Measurements from ENCODE around the gene ZNF317.

The ZNF317 gene

DNA sequence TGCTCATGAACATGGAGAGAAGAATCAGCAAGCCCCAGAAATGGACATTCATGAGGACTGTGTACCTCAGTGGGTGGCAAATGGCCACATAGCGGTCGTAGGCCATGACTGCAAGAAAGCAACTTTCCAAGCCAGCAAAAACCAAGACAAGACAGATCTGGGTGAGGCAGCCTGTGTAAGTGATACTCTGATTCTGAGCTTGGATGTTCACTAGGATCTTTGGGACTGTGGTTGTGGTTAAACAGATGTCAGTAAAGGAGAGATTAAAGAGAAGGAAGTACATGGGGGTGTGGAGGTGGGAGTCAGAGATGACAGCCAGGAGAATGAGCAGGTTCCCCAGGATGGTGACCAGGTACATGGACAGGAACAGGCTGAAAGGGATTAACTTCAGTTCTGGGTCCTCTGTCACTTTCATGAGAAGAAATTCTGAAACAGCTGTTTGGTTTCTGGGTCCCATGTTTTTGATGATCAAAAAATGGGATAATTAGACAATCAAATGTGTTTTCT is 24.8 kb upstream of the ZNF317 start, which contains the start of gene OR7G1:
OR7G1 (minus strand) TSS at position 457 of the 507 bp plus-strand sequence; CDS start at position 457, 0 bp downstream.
- TF ChIP-seq EGR1 (IDR thresholded peaks at IDR 0.05), result no peak
- TF ChIP-seq, protein P1, sequence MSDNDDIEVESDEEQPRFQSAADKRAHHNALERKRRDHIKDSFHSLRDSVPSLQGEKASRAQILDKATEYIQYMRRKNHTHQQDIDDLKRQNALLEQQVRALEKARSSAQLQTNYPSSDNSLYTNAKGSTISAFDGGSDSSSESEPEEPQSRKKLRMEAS (IDR thresholded peaks at IDR 0.05), result no peak
- TF ChIP-seq CREB1 (IDR thresholded peaks at IDR 0.05; ENCODE audit: low read depth), result no peak
- TF ChIP-seq, protein P2, sequence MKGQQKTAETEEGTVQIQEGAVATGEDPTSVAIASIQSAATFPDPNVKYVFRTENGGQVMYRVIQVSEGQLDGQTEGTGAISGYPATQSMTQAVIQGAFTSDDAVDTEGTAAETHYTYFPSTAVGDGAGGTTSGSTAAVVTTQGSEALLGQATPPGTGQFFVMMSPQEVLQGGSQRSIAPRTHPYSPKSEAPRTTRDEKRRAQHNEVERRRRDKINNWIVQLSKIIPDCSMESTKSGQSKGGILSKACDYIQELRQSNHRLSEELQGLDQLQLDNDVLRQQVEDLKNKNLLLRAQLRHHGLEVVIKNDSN (IDR thresholded peaks at IDR 0.05), result no peak
- no peak for TF ChIP-seq CEBPB (IDR thresholded peaks at IDR 0.05)
- TF ChIP-seq EP300 (IDR thresholded peaks at IDR 0.05; ENCODE audit: borderline replicate concordance), result no peak
- TF ChIP-seq FOXM1 (IDR thresholded peaks at IDR 0.05; ENCODE audit: borderline replicate concordance, low read depth), result no peak
- no peak for TF ChIP-seq YY1 (IDR thresholded peaks at IDR 0.05; ENCODE audit: low read depth)
- no peak for TF ChIP-seq TCF12 (IDR thresholded peaks at IDR 0.05; ENCODE audit: low read depth)
- TF ChIP-seq, protein P3, sequence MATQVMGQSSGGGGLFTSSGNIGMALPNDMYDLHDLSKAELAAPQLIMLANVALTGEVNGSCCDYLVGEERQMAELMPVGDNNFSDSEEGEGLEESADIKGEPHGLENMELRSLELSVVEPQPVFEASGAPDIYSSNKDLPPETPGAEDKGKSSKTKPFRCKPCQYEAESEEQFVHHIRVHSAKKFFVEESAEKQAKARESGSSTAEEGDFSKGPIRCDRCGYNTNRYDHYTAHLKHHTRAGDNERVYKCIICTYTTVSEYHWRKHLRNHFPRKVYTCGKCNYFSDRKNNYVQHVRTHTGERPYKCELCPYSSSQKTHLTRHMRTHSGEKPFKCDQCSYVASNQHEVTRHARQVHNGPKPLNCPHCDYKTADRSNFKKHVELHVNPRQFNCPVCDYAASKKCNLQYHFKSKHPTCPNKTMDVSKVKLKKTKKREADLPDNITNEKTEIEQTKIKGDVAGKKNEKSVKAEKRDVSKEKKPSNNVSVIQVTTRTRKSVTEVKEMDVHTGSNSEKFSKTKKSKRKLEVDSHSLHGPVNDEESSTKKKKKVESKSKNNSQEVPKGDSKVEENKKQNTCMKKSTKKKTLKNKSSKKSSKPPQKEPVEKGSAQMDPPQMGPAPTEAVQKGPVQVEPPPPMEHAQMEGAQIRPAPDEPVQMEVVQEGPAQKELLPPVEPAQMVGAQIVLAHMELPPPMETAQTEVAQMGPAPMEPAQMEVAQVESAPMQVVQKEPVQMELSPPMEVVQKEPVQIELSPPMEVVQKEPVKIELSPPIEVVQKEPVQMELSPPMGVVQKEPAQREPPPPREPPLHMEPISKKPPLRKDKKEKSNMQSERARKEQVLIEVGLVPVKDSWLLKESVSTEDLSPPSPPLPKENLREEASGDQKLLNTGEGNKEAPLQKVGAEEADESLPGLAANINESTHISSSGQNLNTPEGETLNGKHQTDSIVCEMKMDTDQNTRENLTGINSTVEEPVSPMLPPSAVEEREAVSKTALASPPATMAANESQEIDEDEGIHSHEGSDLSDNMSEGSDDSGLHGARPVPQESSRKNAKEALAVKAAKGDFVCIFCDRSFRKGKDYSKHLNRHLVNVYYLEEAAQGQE (IDR thresholded peaks at IDR 0.05; ENCODE audit: low read depth), result no peak
- TF ChIP-seq NFIC (IDR thresholded peaks at IDR 0.05), result no peak
- TF ChIP-seq TAF1 (IDR thresholded peaks at IDR 0.05; ENCODE audit: low read depth), result no peak

DNA sequence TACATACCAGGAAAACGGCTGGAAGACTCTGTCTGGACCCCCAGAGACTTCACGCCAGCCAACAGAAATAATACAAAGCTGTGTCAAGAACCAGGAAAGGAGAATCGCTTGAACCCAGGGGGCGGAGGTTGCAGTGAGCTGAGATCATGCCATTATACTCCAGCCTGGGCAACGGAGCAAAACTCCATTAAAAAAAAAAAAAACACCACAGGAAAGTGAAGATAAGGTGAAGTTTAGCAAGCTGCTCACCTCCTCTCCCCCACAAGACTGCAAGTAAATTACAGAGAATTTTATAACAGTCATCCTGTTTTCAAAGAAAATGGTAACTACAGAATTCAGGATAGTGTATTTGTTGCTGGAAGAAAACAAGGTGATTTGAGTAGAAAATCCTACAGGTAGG is 23.6 kb upstream of the ZNF317 start:
- TF ChIP-seq, protein P1 (IDR thresholded peaks at IDR 0.05), result no peak

DNA sequence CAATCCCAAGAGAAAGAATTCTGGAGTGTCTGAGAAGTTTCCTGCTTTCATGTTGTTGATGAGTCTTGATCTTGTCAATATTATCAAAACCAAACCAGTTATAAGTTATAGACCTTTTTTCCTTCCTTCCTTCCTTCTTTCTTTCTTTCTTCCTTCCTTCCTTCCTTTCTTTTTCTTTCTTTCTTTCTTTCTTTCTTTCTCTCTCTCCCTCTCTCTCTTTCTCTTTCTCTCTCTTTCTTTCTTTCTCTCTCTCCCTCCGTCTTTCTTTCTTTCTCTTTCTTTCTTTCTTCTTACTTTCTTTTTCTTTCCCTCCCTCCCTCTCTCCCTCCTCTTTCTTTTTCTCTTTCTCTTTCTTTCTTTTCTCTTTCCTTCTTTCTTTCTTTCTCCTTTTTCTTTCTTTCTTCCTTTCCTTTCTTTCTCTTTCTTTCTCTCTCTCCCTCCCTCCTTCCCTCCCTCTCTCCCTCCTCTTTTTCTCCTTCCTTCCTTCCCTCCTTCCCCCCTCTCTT is 13.2 kb upstream of the ZNF317 start, which contains the start of gene OR7G3:
OR7G3 (minus strand) TSS at position 51 of the 506 bp plus-strand sequence; CDS start at position 51, 0 bp downstream.
- TF ChIP-seq ZBTB7A (IDR thresholded peaks at IDR 0.05; ENCODE audit: low read depth) (no peak), CREB1 (IDR thresholded peaks at IDR 0.05; ENCODE audit: low read depth) (no peak), TAF1 (IDR thresholded peaks at IDR 0.05; ENCODE audit: low read depth) (no peak), YY1 (IDR thresholded peaks at IDR 0.05; ENCODE audit: low read depth) (no peak), EGR1 (IDR thresholded peaks at IDR 0.05) (no peak)
- TF ChIP-seq, protein P1 (IDR thresholded peaks at IDR 0.05), result no peak
- TF ChIP-seq, protein P3 (IDR thresholded peaks at IDR 0.05; ENCODE audit: low read depth), result no peak

DNA sequence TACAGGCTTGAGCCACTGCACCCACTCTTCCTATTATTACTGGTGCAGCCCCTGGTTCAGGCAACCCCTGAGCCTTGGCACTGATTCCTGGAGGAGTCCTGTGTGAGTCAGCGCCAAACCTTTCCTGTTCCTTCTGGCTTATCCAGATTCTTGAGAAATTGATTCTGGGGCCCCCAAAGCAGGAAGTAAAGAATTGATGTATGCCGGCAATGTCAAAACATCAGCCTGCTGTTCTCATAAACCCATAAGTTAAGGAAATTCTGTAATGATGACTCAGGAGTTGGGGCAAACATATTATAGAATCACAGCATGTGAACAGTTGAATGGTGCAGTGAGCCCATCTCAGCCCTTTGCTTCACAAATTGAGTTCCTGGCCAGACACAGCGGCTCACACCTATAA is 12.0 kb upstream of the ZNF317 start:
- TF ChIP-seq, protein P3 (IDR thresholded peaks at IDR 0.05; ENCODE audit: low read depth), result no peak
- TF ChIP-seq, protein P2 (IDR thresholded peaks at IDR 0.05), result no peak
- TF ChIP-seq CEBPB (IDR thresholded peaks at IDR 0.05) (no peak), FOXM1 (IDR thresholded peaks at IDR 0.05; ENCODE audit: borderline replicate concordance, low read depth) (no peak), TAF1 (IDR thresholded peaks at IDR 0.05; ENCODE audit: low read depth) (no peak), EGR1 (IDR thresholded peaks at IDR 0.05) (no peak), NFIC (IDR thresholded peaks at IDR 0.05) (no peak), TEAD4 (IDR thresholded peaks at IDR 0.05) (no peak), ZBTB7A (IDR thresholded peaks at IDR 0.05; ENCODE audit: low read depth) (no peak)
- TF ChIP-seq, protein P1 (IDR thresholded peaks at IDR 0.05), result no peak

All from Ishikawa (cell line).